ENCODE data around the gene CLVS2.

Gene CLVS2

DNA sequence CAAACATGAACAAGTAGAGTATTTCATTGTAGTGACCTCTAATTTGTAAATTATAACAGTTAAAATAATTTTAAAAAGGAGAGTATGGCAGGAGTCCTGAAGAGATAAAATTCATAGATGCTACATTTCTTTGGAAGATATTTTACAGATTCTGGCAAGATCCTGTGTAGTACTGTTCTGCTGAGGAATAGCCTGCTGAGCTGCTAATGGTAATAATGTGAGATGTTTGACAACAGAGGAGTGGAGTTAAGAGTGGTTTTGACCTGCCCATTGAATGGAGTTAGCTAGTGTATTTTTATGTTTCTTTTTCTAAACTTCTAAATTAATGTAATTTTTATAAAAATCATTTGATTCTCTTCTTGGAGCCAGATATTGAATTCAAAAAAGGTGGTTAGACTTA, 11.8 kb downstream of the CLVS2 start:
- Mint-ChIP-seq H3K9me3 (peaks cover 15% of the 10 kb centered on the region), H3K36me3 (no peaks in the 10 kb centered on the region), H3K4me3 (no peak overlapping the region), H3K4me1 (no peaks in the 10 kb centered on the region), H3K27ac (no peak overlapping the region)
- DNase-seq (ENCODE audit: low spot score in 2 of 2) (no peak), ATAC-seq (no peak)

- Mint-ChIP-seq H3K4me3 (no peak overlapping the region), H3K4me1 (no peaks in the 10 kb centered on the region)
These were observed 13.0 kb downstream of the CLVS2 start for GRCh38 chr6:123009059-123009458.

GRCh38 chr6:123014835-123015234, 18.8 kb downstream of the CLVS2 start:
- no peaks in the 10 kb centered on the region for H3K36me3 Mint-ChIP-seq
- H3K27ac Mint-ChIP-seq, result no peak overlapping the region
- peaks cover 9% of the 10 kb centered on the region for H3K9me3 Mint-ChIP-seq
- ATAC-seq (no peak), DNase-seq (ENCODE audit: low spot score in 2 of 2) (no peak)
- no peaks in the 10 kb centered on the region for H3K4me1 Mint-ChIP-seq
- H3K4me3 Mint-ChIP-seq, result no peak overlapping the region

More at GRCh38 chr6:123009059-123009458, 13.0 kb downstream of the CLVS2 start:
- Mint-ChIP-seq H3K36me3 (no peaks in the 10 kb centered on the region), H3K27ac (no peak overlapping the region), H3K9me3 (peaks cover 15% of the 10 kb centered on the region)
- DNase-seq (ENCODE audit: low spot score in 2 of 2), result no peak
- ATAC-seq, result no peak

- H3K9me3 Mint-ChIP-seq, result peaks cover 7% of the 10 kb centered on the region
- H3K4me1 Mint-ChIP-seq, result no peaks in the 10 kb centered on the region
- DNase-seq (ENCODE audit: low spot score in 2 of 2) (no peak), ATAC-seq (no peak)
- no peak overlapping the region for H3K4me3 Mint-ChIP-seq
- no peak overlapping the region for H3K27ac Mint-ChIP-seq
- no peaks in the 10 kb centered on the region for H3K36me3 Mint-ChIP-seq
These were observed 20.5 kb downstream of the CLVS2 start for GRCh38 chr6:123016431-123017103.

GRCh38 chr6:123017104-123017682, 21.2 kb downstream of the CLVS2 start:
- Mint-ChIP-seq H3K36me3 (no peaks in the 10 kb centered on the region), H3K27ac (no peak overlapping the region), H3K4me1 (no peaks in the 10 kb centered on the region), H3K9me3 (peaks cover 7% of the 10 kb centered on the region), H3K4me3 (no peak overlapping the region)
- no peak for DNase-seq (ENCODE audit: low spot score in 2 of 2)
- ATAC-seq, result no peak

DNA sequence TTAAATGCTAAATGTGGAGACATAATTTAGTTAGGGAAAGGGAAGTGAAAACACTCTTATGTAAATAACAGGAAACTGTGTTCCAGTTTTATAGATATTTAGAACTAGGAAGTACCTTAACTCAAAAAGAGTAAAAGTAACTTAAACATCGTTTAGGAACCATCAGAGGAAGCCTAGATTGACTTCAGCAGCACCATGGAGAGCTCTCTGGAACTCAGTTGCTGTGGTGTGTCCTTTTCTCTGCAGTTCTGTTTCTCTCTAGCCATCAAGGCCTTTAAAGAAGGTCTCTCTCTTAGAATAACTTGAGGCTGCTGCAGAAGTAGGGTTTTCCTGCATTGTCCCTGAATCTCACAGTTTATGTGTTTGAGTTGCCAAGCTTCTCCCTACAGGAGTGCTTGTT, 26.9 kb downstream of the CLVS2 start:
- Mint-ChIP-seq H3K4me1 (no peaks in the 10 kb centered on the region), H3K36me3 (no peaks in the 10 kb centered on the region), H3K4me3 (no peak overlapping the region), H3K27ac (no peak overlapping the region), H3K9me3 (peaks cover 15% of the 10 kb centered on the region)
- DNase-seq (ENCODE audit: low spot score in 2 of 2) (no peak), ATAC-seq (no peak)

- Mint-ChIP-seq H3K4me3 (no peak overlapping the region), H3K9me3 (peaks cover 13% of the 10 kb centered on the region), H3K36me3 (no peaks in the 10 kb centered on the region), H3K4me1 (no peaks in the 10 kb centered on the region), H3K27ac (no peak overlapping the region)
- DNase-seq (ENCODE audit: low spot score in 2 of 2) (no peak), ATAC-seq (no peak)
These were observed 28.9 kb downstream of the CLVS2 start for GRCh38 chr6:123024976-123025375.

- Mint-ChIP-seq H3K4me1 (no peaks in the 10 kb centered on the region), H3K36me3 (no peaks in the 10 kb centered on the region), H3K9me3 (peaks cover 13% of the 10 kb centered on the region), H3K4me3 (no peak overlapping the region), H3K27ac (no peak overlapping the region)
- DNase-seq (ENCODE audit: low spot score in 2 of 2) (no peak), ATAC-seq (no peak)
These were observed 31.4 kb downstream of the CLVS2 start for GRCh38 chr6:123027408-123027807.

- Mint-ChIP-seq H3K27ac (no peak overlapping the region), H3K9me3 (peaks cover 13% of the 10 kb centered on the region), H3K4me1 (no peaks in the 10 kb centered on the region), H3K4me3 (no peak overlapping the region), H3K36me3 (no peaks in the 10 kb centered on the region)
- ATAC-seq (no peak), DNase-seq (ENCODE audit: low spot score in 2 of 2) (no peak)
These were observed 32.2 kb downstream of the CLVS2 start for GRCh38 chr6:123028263-123028662.

DNA sequence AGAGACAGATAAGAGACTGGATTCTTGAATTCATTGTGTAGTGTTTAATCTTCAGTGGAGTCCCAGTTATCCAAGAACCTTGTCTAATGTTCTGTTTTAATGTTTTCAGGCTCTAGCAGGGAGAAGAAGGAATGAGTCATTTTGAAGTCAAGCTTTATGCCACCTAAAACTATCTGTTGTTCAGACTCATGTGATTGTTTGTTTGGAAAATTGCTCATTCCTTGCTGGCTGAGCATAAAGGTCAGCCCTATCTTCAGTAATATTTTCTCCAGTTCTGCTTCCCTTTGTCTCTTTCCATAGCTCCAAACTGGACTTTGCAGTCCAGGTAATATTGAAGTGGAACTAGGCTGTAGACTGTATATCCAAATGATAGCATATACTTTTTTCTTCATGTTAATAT, 34.2 kb downstream of the CLVS2 start:
- H3K4me3 Mint-ChIP-seq, result no peak overlapping the region
- no peak for ATAC-seq
- H3K27ac Mint-ChIP-seq, result no peak overlapping the region
- peaks cover 6% of the 10 kb centered on the region for H3K9me3 Mint-ChIP-seq
- DNase-seq (ENCODE audit: low spot score in 2 of 2), result no peak
- H3K4me1 Mint-ChIP-seq, result no peaks in the 10 kb centered on the region
- H3K36me3 Mint-ChIP-seq, result no peaks in the 10 kb centered on the region

GRCh38 chr6:123036648-123037047, 40.6 kb downstream of the CLVS2 start:
- Mint-ChIP-seq H3K4me3 (no peak overlapping the region), H3K4me1 (no peaks in the 10 kb centered on the region), H3K27ac (no peak overlapping the region), H3K36me3 (no peaks in the 10 kb centered on the region), H3K9me3 (peaks cover 11% of the 10 kb centered on the region)
- no peak for ATAC-seq
- no peak for DNase-seq (ENCODE audit: low spot score in 2 of 2)

DNA sequence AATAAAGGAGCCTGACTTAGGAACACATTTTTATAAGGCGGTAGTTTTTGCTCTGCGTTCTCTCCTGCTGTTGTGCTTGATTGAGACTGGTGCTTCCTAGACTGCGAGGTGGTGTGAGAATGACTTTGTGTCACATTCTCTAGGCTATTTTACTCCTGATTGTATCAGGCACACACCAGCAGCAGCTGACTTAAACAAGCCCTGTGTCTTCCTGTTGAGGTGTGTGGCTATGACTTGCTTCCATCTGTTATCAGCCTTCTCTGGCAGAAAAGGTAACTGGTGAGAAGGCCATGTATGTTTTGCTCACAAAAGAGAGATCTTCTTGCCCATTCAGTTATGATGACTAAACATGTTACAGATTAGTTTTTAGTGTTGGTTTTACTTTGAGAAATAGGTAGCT, 43.4 kb downstream of the CLVS2 start:
- Mint-ChIP-seq H3K4me1 (no peaks in the 10 kb centered on the region), H3K9me3 (peaks cover 11% of the 10 kb centered on the region), H3K27ac (no peak overlapping the region), H3K36me3 (no peaks in the 10 kb centered on the region), H3K4me3 (no peak overlapping the region)
- DNase-seq (ENCODE audit: low spot score in 2 of 2), result no peak
- ATAC-seq, result no peak

- DNase-seq (ENCODE audit: low spot score in 2 of 2), result no peak
- Mint-ChIP-seq H3K27ac (no peak overlapping the region), H3K4me3 (no peak overlapping the region), H3K4me1 (no peaks in the 10 kb centered on the region), H3K36me3 (no peaks in the 10 kb centered on the region), H3K9me3 (peaks cover 7% of the 10 kb centered on the region)
- ATAC-seq, result no peak
These were observed 46.4 kb downstream of the CLVS2 start for GRCh38 chr6:123042401-123042800.

GRCh38 chr6:123044341-123044860, 48.4 kb downstream of the CLVS2 start:
- Mint-ChIP-seq H3K36me3 (no peaks in the 10 kb centered on the region), H3K4me1 (no peaks in the 10 kb centered on the region), H3K9me3 (peaks cover 3% of the 10 kb centered on the region), H3K27ac (no peak overlapping the region), H3K4me3 (no peak overlapping the region)
- DNase-seq (ENCODE audit: low spot score in 2 of 2) (no peak), ATAC-seq (no peak)

GRCh38 chr6:123053602-123054225, 57.7 kb downstream of the CLVS2 start:
- Mint-ChIP-seq H3K4me1 (no peaks in the 10 kb centered on the region), H3K27ac (no peak overlapping the region), H3K9me3 (peaks cover 5% of the 10 kb centered on the region), H3K36me3 (no peaks in the 10 kb centered on the region), H3K4me3 (no peak overlapping the region)
- DNase-seq (ENCODE audit: low spot score in 2 of 2), result no peak
- ATAC-seq, result no peak

GRCh38 chr6:123055256-123055655, 59.2 kb downstream of the CLVS2 start:
- Mint-ChIP-seq H3K9me3 (peaks cover 9% of the 10 kb centered on the region), H3K27ac (no peak overlapping the region), H3K4me3 (no peak overlapping the region), H3K36me3 (no peaks in the 10 kb centered on the region), H3K4me1 (no peaks in the 10 kb centered on the region)
- DNase-seq (ENCODE audit: low spot score in 2 of 2), result no peak
- no peak for ATAC-seq
